ENCODE data around the gene BCR.
A peak's percentile ranks its signal among the peaks of the same experiment; 100 is the strongest.
"Not testable (repeated sequence)": the region's sequence is repeated elsewhere in the genome, so short reads cannot be mapped to it uniquely, and the experiment has no call there.

Gene BCR

DNA sequence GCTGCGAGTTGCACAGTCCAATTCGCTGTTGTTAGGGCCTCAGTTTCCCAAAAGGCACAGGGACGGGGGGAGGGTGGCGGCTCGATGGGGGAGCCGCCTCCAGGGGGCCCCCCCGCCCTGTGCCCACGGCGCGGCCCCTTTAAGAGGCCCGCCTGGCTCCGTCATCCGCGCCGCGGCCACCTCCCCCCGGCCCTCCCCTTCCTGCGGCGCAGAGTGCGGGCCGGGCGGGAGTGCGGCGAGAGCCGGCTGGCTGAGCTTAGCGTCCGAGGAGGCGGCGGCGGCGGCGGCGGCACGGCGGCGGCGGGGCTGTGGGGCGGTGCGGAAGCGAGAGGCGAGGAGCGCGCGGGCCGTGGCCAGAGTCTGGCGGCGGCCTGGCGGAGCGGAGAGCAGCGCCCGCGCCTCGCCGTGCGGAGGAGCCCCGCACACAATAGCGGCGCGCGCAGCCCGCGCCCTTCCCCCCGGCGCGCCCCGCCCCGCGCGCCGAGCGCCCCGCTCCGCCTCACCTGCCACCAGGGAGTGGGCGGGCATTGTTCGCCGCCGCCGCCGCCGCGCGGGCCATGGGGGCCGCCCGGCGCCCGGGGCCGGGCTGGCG, at the start of gene BCR:
BCR (plus strand) TSS at position 209 of the 592 bp plus-strand sequence. CDS start 452 bp downstream, outside the sequence.
- peak; percentile 18 to 29 for DNase-seq (ENCODE audit: low read depth in 2 of 2)

DNA sequence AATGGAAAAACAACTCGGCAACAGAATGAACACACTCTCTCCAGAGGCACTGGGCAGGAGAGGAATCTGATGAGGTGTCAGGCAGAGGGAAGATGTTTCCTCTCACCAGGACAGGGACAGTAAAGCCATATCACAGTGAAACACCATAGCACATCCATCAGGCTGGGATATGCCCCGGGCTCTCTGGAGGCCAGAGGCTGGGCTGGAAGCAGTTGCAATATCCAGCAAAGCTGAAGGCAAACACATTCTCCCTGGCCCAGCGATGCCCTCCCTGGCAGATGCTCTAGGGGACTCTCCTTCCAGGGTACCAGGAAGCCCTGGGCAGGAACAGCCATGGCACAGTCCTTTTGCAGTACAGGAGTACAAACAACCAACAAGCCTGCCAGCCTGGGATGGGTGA, 49.6 kb upstream of the BCR start:
- no peak for DNase-seq (ENCODE audit: low read depth in 2 of 2)

- DNase-seq (ENCODE audit: low read depth in 2 of 2), result no peak
These were observed 48.4 kb upstream of the BCR start for GRCh38 chr22:23131931-23132330.

DNA sequence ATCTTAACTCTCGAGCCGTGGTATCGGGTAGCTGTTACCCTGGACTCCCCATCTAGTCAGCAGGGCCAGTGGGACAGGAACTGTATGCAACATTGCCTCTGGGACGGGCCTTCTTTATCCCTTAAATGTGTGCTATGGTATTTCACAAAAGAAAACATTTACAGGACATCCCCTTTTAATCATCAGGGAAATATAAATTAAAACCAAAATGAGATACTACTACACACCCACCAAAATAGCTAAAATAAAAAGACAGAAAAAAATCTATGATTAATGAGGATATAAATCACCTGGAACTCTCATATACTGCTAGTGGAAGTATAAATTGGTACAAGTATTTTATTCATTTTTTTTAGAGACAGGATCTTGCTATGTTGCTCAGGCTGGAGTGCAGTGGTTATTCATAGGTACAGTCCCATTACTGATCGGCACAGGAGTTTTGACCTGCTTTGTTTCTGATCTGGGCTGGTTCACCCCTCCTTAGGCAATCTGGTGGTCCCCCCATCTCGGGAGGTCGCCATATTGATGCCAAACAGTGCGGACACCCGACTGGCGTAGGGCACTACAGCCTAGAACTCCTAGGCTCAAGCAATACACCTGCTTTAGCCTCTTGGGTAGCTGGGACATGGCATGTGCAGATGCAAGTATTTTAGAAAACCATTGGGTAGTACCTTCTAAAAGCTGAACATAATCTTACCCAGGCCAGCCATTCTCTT, 47.8 kb upstream of the BCR start:
- DNase-seq (ENCODE audit: low read depth in 2 of 2), result no peak

GRCh38 chr22:23133922-23134321, 46.4 kb upstream of the BCR start:
- no peak for DNase-seq (ENCODE audit: low read depth in 2 of 2)

- DNase-seq (ENCODE audit: low read depth in 2 of 2), result not testable (repeated sequence)
These were observed 43.3 kb upstream of the BCR start for GRCh38 chr22:23136991-23137390.

DNA sequence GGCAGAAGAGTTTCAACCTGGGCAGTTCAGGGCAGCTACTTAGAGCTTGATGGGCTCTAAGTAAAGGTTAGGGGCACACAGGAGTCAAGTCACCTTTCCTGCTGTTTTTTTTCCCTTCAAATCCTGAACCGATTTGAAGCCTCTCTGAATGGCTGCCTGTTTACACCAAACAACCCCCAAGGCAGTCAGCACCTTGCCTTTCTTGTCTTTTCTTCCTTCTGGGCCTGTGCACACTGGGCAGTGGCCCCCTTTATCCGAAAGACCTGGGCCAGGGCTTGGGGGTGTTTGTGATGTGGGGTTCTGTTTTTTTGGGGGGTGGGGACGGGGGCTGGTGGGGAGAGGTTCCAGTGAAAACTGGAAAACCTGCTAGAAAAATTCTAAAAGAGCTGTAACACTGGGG, 42.8 kb upstream of the BCR start:
- no peak for DNase-seq (ENCODE audit: low read depth in 2 of 2)

GRCh38 chr22:23137905-23138561, 42.3 kb upstream of the BCR start:
- DNase-seq (ENCODE audit: low read depth in 2 of 2), result no peak

DNA sequence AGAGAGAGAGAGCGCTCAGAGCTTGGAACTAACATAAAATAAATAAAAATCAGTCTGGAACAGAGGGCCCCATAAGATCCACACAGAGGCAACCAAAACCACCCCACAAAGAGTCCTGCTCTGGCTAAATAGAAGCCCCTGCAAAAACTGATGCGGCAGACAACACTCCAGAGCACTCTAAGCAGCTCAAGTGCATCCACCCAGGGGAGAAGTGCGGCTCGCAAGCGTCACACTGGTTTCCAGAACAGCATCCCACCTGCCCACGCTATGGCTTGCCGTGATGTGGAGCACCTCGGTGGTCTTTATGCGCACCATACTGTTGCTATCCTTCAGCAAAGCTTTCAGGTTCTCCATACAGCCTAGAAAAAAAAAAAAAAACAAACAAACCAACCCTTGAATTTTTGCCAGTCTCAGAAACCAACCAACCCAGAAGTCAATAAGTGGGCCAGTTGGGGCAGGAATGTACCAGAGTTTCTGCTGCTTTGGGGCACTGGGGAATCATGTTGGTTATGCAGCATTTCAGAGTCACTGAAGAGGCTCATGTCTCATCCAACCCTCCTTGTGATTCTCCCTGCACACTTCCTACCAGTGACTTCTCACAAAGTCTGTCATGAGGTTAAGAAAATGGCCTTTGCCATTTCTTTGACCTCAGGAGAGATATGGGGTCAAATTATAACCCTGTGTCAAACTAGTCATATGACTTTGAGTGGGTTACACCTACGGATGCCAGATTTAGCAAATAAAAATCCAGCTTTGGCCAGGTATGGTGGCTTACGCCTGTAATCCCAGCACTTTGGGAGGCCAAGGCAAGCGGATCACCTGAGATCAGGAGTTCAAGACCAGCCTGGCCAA, 41.5 kb upstream of the BCR start:
- DNase-seq (ENCODE audit: low read depth in 2 of 2), result no peak

DNA sequence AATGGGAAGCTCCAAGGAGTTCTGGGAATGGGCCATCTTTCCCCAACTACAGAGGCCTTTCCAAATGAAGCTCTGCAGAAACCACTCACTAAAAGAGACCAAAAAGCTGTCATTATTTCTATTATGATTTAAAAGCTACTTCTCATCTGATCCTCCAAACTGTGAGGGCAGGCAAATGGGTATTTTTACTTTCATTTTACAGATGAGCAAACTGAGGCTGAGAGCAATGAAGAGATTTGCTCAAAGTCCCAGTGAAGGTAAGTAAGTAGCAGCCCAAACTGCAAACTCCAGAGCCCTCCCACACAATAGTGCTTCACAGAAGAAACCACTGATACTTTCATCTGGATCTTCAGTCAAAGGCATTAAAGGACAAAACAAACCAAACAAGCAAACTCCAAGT, 39.9 kb upstream of the BCR start:
- no peak for DNase-seq (ENCODE audit: low read depth in 2 of 2)

DNA sequence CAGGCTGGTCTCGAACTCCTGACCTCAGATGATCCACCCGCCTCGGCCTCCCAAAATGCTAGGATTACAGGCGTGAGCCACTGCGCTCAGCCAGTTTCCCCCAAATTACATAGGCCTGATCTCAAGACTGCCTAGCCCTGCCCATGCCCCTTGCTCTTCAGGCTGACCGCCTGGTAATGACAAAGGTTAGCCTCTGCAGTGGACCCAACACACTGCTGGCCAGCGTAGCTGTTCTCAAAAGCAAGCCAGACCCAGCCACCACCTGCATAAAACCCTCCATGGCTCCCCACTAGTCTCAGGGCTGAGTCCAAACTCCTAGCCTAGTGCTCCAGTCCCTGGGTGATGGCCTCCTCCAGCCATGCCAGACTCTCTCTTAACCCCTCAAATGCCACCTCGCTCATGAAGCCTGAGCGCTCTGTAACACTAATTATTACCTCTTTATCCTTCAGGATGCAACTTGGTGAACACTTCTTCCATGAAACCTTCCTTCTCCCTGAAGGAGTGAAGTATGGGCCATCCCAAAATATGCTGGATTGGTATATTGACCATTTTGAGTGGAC, 37.7 kb upstream of the BCR start:
- no peak for DNase-seq (ENCODE audit: low read depth in 2 of 2)

- DNase-seq (ENCODE audit: low read depth in 2 of 2), result no peak
These were observed 37.2 kb upstream of the BCR start for GRCh38 chr22:23143119-23143518.

- no peak for DNase-seq (ENCODE audit: low read depth in 2 of 2)
These were observed 35.9 kb upstream of the BCR start for GRCh38 chr22:23144432-23144831.

GRCh38 chr22:23144932-23145877, 35.1 kb upstream of the BCR start, which contains the start of gene RAB36:
Gene RAB36 (plus strand): TSS chr22:23145477. CDS start chr22:23146617, 1,140 bp downstream.
- DNase-seq (ENCODE audit: low read depth in 2 of 2), result peak; percentile 47 to 74

GRCh38 chr22:23145878-23146470, 34.3 kb upstream of the BCR start:
- no peak for DNase-seq (ENCODE audit: low read depth in 2 of 2)

DNA sequence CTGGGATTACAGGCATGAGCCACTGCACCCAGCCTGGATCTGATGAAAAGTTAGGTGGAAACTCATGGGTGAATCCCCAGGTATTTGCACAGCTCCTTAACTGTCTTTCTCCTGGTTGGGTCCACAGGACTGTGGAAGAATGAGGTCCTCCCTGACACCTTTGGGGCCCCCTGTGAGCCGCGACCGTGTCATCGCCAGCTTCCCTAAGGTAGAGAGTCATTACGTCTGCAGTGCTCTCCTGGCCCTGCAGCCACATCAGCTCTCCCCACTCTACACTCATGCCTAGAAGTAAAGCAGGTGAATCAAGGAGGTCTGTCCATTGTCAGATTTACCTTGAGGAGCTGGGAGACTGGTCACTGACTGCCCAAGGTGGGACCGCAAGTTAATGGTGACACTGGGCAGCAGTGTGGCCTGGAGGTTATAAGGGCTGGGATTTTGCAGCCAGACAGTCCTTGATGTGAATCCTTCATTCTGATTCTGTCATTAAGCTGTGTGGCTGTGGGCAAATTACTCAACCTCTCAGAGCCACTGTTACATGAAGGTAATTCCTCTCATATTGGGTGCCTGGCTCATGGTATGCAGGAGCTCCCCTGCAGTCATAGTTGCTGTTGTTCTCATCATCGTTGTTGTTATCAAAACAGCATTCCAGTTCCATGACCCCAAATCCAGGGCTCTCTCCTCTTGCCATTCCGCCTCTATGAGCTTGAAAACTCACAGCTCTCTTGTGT, 33.7 kb upstream of the BCR start:
- DNase-seq (ENCODE audit: low read depth in 2 of 2), result no peak

DNA sequence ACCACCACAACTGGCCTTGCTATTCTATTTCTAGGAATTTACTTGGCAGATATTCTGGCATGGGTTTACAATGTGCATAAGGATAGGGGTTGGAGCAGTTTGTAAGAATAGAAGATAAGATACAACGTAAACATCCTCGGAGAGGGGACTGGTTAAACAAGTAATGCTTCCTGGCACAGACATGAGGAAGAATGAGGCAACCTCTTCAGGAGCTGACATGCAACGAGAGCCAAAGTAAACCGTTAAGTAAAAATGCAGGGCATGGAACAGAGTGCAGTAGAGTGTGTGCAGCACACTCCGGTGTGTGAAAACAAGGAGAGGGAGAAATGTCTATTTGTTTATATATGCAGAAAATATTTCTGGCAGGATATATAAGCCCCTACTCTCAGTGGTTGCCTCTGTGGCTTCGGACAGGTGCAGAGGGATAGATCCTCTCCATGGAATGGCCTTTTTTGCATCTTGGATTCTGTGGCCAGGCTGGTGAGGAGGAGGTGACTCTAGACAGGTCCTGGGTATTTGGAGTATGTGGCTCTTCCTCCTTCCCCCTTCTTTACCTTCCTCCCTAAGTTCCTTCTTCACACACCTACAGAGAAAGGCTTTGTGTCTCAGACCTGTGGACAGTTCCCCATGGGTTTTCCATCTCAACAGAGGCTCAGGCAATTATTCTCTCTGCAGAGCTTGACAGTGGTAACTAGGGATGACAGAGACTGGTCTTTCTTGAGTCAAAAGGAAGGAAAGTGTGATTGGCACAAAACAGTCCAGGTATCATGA, 32.5 kb upstream of the BCR start:
- no peak for DNase-seq (ENCODE audit: low read depth in 2 of 2)

- no peak for DNase-seq (ENCODE audit: low read depth in 2 of 2)
These were observed 30.5 kb upstream of the BCR start for GRCh38 chr22:23149743-23150238.

DNA sequence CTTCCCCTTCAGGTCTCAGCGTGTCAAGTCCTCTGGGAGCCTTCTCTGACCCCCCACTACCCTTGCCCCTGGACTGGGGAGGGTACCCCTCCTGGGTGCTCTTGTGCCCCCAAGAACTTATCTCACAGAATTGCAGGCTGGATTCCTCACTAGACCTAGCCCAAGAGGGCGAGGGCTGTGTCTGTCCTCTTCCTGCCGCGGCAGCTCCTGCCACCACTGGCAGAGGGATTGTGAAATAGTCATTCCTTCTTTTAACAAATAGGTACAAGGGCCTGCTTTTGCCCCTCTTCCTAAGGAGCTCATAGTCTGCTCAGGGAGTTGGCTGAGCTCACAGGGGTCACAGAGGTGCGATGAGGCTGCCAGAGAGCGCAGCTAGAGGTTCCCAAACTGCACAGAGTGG, 29.5 kb upstream of the BCR start:
- no peak for DNase-seq (ENCODE audit: low read depth in 2 of 2)
